Tibial nerve (tissue), 4 donors: Measurements from ENCODE around the gene ALB. TPM values are rescaled to one million over a fixed set of nuclear protein-coding genes. Genes with fewer than 3 reads are reported as not detected.
"Not testable (repeated sequence)": the region's sequence is repeated elsewhere in the genome, so short reads cannot be mapped to it uniquely, and the experiment has no call there.

Experiments
- DNase-seq, 2 donors: peaks; one replicate each; pipeline ENCODE4 v3.0.0-alpha.2; 2019; ENCODE audit warnings: low spot score in 2 of 2
- H3K27ac ChIP-seq, 4 donors: fragments of 200-600 bp; sonication (generic) in 3 of 4; one replicate each; pipeline ENCODE4 v1.5.1; 2017 to 2019; ENCODE audit warnings: mild to moderate bottlenecking in 1 of 4
- H3K27me3 ChIP-seq, 2 donors: fragments of 200-600 bp; sonication (generic) in 1 of 2; one replicate each; pipeline versions ENCODE4 v1.5.1 to v1.6.0; 2017 to 2019
- H3K36me3 ChIP-seq, 3 donors: fragments of 200-600 bp; sonication (generic); one replicate each; pipeline ENCODE4 v1.5.1; 2018 to 2019
- H3K4me1 ChIP-seq, 4 donors: fragments of 200-600 bp; sonication (generic) in 3 of 4; one replicate each; pipeline ENCODE4 v1.5.1; 2017 to 2019
- H3K4me3 ChIP-seq, 4 donors: fragments of 200-600 bp; sonication (generic) in 3 of 4; one replicate each; pipeline ENCODE4 v1.5.1; 2017 to 2019; ENCODE audit warnings: mild to moderate bottlenecking in 1 of 4, moderate library complexity in 1 of 4
- H3K9me3 ChIP-seq, 4 donors: fragments of 200-600 bp; sonication (generic) in 3 of 4; one replicate each; pipeline ENCODE4 v1.5.1; 2017 to 2019
- CTCF ChIP-seq, 5 experiments: fragments of 200-600 bp in 3 of 5; fragments of 450-650 bp in 2 of 5; sonication (generic) in 3 of 5; IDR thresholded peaks; one replicate each; pipeline ENCODE4 v1.5.1; 2016 to 2019; ENCODE audit warnings: antibody characterized with exemption in 5 of 5, mild to moderate bottlenecking in 3 of 5, moderate library complexity in 2 of 5
- EP300 ChIP-seq, 2 donors: sonication (generic); formaldehyde crosslinking; IDR thresholded peaks; one replicate each; pipeline ENCODE4 v1.6.1; 2017; ENCODE audit warnings: antibody characterized with exemption in 2 of 2, mild to moderate bottlenecking in 1 of 2
- POLR2A ChIP-seq, 2 donors: fragments of 450-650 bp; IDR thresholded peaks; one replicate each; pipeline ENCODE4 v1.6.1; 2017; ENCODE audit warnings: antibody characterized with exemption in 2 of 2, mild to moderate bottlenecking in 2 of 2, moderate library complexity in 2 of 2
- WGBS, 2 donors: methylation state at CpG; one replicate each; pipeline ENCODE4 v1.1.5; 2018; 5-methylcytosine and 5-hydroxymethylcytosine counted together
- total RNA-seq, 4 donors: library from RNA; depleted of rRNA; stranded (reverse); fragments of >200 nt; gene quantifications; one replicate each; pipeline ENCODE4 v1.1.0, GENCODE V29; 2016

ALB gene
- total RNA-seq, 4 donors from 2014 or later, result 1.7 to 2.4 (median 2.4) TPM; not detected in 1

- H3K27me3 ChIP-seq, result no peaks in the 10 kb centered on the region
- no peaks in the 10 kb centered on the region for H3K36me3 ChIP-seq
- no peak overlapping the region for H3K4me3 ChIP-seq
- DNase-seq, result no peak
- 77 to 79% methylated on average over 5 of the region's 5 CpGs for WGBS, 2 donors
- H3K9me3 ChIP-seq, result no peaks in the 10 kb centered on the region
- H3K4me1 ChIP-seq, result no peaks in the 10 kb centered on the region
- no peak overlapping the region for H3K27ac ChIP-seq
- no peak for TF ChIP-seq POLR2A (IDR thresholded peaks at IDR 0.05)
- TF ChIP-seq CTCF (IDR thresholded peaks at IDR 0.05), result no peak
- no peak for TF ChIP-seq EP300 (IDR thresholded peaks at IDR 0.05)
Observed at GRCh38 chr4:73378887-73379286, 25.2 kb upstream of the ALB start.

- DNase-seq, result no peak
- H3K36me3 ChIP-seq, result no peaks in the 10 kb centered on the region
- H3K27ac ChIP-seq, result no peak overlapping the region
- H3K4me3 ChIP-seq, result no peak overlapping the region
- no peaks in the 10 kb centered on the region for H3K27me3 ChIP-seq
- no peaks in the 10 kb centered on the region for H3K4me1 ChIP-seq
- no peak for TF ChIP-seq EP300 (IDR thresholded peaks at IDR 0.05)
- no peak for TF ChIP-seq POLR2A (IDR thresholded peaks at IDR 0.05)
- TF ChIP-seq CTCF (IDR thresholded peaks at IDR 0.05), result no peak
- no peaks in the 10 kb centered on the region for H3K9me3 ChIP-seq
Observed at GRCh38 chr4:73379946-73380345, 24.1 kb upstream of the ALB start.

GRCh38 chr4:73381214-73381613 is 22.9 kb upstream of the ALB start:
- DNase-seq, result no peak
- no peaks in the 10 kb centered on the region for H3K36me3 ChIP-seq
- TF ChIP-seq POLR2A (IDR thresholded peaks at IDR 0.05), result no peak
- TF ChIP-seq EP300 (IDR thresholded peaks at IDR 0.05), result no peak
- no peak for TF ChIP-seq CTCF (IDR thresholded peaks at IDR 0.05)
- 38 to 48% methylated on average over 1 of the region's 1 CpG for WGBS, 2 donors
- H3K27me3 ChIP-seq, result no peaks in the 10 kb centered on the region
- no peak overlapping the region for H3K4me3 ChIP-seq
- H3K9me3 ChIP-seq, result peaks cover 0 to 4% (median 0%) of the 10 kb centered on the region in 4 donors
- H3K4me1 ChIP-seq, result no peaks in the 10 kb centered on the region
- H3K27ac ChIP-seq, result no peak overlapping the region

- Histone ChIP-seq H3K4me3 (no peak overlapping the region), H3K27ac (no peak overlapping the region), H3K4me1 (no peaks in the 10 kb centered on the region), H3K27me3 (no peaks in the 10 kb centered on the region), H3K9me3 (peaks cover 0 to 4% (median 0%) of the 10 kb centered on the region in 4 donors), H3K36me3 (no peaks in the 10 kb centered on the region)
- no peak for TF ChIP-seq POLR2A (IDR thresholded peaks at IDR 0.05)
- no peak for TF ChIP-seq CTCF (IDR thresholded peaks at IDR 0.05)
- no peak for TF ChIP-seq EP300 (IDR thresholded peaks at IDR 0.05)
- DNase-seq, result no peak
- WGBS, 2 donors, result 86 to 90% methylated on average over 3 of the region's 3 CpGs
Observed at GRCh38 chr4:73383452-73383851, 20.6 kb upstream of the ALB start.

- no peak for TF ChIP-seq POLR2A (IDR thresholded peaks at IDR 0.05)
- H3K9me3 ChIP-seq, result peaks cover 0 to 4% (median 0%) of the 10 kb centered on the region in 4 donors
- no peak for DNase-seq
- H3K4me1 ChIP-seq, result no peaks in the 10 kb centered on the region
- H3K27me3 ChIP-seq, result no peaks in the 10 kb centered on the region
- no peak overlapping the region for H3K27ac ChIP-seq
- no peak overlapping the region for H3K4me3 ChIP-seq
- no peaks in the 10 kb centered on the region for H3K36me3 ChIP-seq
Observed at GRCh38 chr4:73387552-73387951, 16.5 kb upstream of the ALB start.

- no peak for TF ChIP-seq POLR2A (IDR thresholded peaks at IDR 0.05)
- Histone ChIP-seq H3K27me3 (no peaks in the 10 kb centered on the region), H3K4me1 (no peaks in the 10 kb centered on the region), H3K36me3 (no peaks in the 10 kb centered on the region), H3K4me3 (no peak overlapping the region), H3K9me3 (peaks cover 0 to 4% (median 0%) of the 10 kb centered on the region in 4 donors), H3K27ac (no peak overlapping the region)
- 71 to 85% methylated on average over 1 of the region's 1 CpG for WGBS, 2 donors
- no peak for DNase-seq
Observed at GRCh38 chr4:73388887-73389286, 15.2 kb upstream of the ALB start.

GRCh38 chr4:73389663-73390062 is 14.4 kb upstream of the ALB start:
- H3K27ac ChIP-seq, DNase-seq, H3K4me3 ChIP-seq, H3K27me3 ChIP-seq, H3K9me3 ChIP-seq, H3K36me3 ChIP-seq, H3K4me1 ChIP-seq: not testable (repeated sequence)
- 98 to 99% methylated on average over 2 of the region's 2 CpGs for WGBS, 2 donors
